HUES64 (cell line): Measurements from ENCODE around the gene MAP3K20.
A peak's percentile ranks its signal among the peaks of the same experiment; 100 is the strongest.
"Not testable (repeated sequence)": the region's sequence is repeated elsewhere in the genome, so short reads cannot be mapped to it uniquely, and the experiment has no call there.

Source experiments
- H3K27ac ChIP-seq: 2 replicates; pipeline ENCODE4 v1.7.0; 2013; ENCODE audit warnings: low read depth, low read length, inconsistent platforms
- H3K27me3 ChIP-seq: 2 replicates; pipeline ENCODE4 v1.6.1; 2013; ENCODE audit warnings: mild to moderate bottlenecking, low read length; ENCODE audit not compliant: insufficient read depth
- H3K36me3 ChIP-seq: 2 replicates; pipeline ENCODE4 v1.6.1; 2013; ENCODE audit warnings: mild to moderate bottlenecking, low read length; ENCODE audit not compliant: insufficient read depth
- H3K4me1 ChIP-seq: 2 replicates; pipeline ENCODE4 v1.6.1; 2013; ENCODE audit warnings: mild to moderate bottlenecking, low read length, moderate library complexity; ENCODE audit not compliant: insufficient read depth
- H3K4me3 ChIP-seq: 2 replicates; pipeline ENCODE4 v1.5.1; 2013; ENCODE audit warnings: mild to moderate bottlenecking, low read length, moderate library complexity
- H3K9ac ChIP-seq: 2 replicates; pipeline ENCODE4 v1.6.1; 2013; ENCODE audit warnings: mild to moderate bottlenecking, low read depth, low read length
- H3K9me3 ChIP-seq: 2 replicates; pipeline ENCODE4 v1.6.1; 2013; ENCODE audit warnings: low read depth, low read length; ENCODE audit not compliant: insufficient read depth
- WGBS: fragments of 150-250, 120-280 bp; methylation state at CpG from one replicate; pipeline ENCODE4 v1.1.7; 2013; ENCODE audit warnings: missing lambda C conversion rate; 5-methylcytosine and 5-hydroxymethylcytosine counted together

Gene MAP3K20

DNA sequence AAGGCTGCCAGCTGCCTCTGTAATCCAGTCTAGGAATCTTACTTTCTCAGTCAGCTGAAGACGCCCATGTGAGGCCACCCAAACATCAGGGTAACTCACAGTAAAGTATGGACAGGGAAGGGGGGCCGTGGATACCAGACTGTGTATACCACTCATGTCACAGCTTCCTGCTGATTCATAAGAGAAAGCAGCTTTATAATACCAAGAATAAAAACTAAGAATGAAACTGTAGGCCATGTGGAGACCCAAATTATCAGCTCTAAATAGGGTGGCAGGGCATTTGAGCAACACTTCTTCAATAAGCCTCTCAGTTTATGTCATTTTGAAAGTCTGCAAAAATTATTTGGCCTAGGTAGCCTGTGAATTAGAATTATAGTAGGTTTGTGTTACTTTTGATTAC lies 164.0 kb downstream of the MAP3K20 start:
- Histone ChIP-seq H3K4me3 (no peak overlapping the region), H3K4me1 (peaks cover 19% of the 10 kb centered on the region), H3K9ac (no peak overlapping the region), H3K36me3 (no peaks in the 10 kb centered on the region), H3K27ac (no peak overlapping the region), H3K27me3 (no peaks in the 10 kb centered on the region), H3K9me3 (peaks cover 3% of the 10 kb centered on the region; the same call in 1 of the 2 replicates)
- 82% methylated on average over 2 of the region's 2 CpGs for WGBS

DNA sequence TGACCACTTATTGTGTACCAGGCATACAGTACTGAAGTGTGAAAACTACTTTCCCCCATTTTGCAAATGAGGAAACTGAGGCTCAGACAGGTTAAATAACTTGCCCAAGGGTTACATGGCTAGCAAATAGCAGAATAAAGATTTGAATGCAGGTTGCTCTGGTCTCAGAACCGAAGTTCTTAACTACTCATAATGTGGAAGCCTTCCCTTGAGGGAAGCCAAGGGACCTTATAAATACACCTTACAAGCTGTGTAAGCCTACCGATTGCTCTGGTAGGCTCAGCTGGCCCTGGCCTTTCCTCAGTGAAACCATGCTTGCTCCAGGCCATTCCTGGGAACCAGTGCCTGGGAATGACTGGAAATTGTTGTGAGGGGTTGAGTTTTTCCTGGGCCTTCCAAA lies 164.4 kb downstream of the MAP3K20 start:
- H3K4me3 ChIP-seq, result no peak overlapping the region
- H3K27ac ChIP-seq, result no peak overlapping the region
- H3K9ac ChIP-seq, result no peak overlapping the region
- peaks cover 23% of the 10 kb centered on the region for H3K4me1 ChIP-seq
- H3K36me3 ChIP-seq, result no peaks in the 10 kb centered on the region
- WGBS, result 93% methylated on average over 2 of the region's 2 CpGs
- 0 out of 2 replicates have a peak, but pooled peaks cover 3% of the 10 kb centered on the region for H3K9me3 ChIP-seq
- no peaks in the 10 kb centered on the region for H3K27me3 ChIP-seq

DNA sequence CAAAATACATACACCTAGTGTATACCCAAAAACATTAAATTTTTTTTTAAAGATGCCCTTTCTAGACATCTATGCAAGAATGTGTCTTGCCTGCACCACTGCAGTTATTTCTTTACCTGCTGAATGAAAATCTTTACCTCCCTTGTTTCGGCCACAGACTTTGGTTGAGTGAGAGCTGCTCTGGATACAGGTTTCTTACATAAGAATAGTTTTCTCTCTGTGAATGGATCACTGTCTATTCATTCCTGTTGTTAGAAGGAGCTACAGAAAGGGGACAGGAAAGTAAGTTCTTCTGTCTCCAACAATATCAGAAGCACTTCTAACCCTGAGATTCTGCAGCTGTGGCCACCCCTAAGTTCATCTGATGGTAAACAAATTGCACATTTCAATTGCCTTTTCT lies 166.0 kb downstream of the MAP3K20 start:
- no peaks in the 10 kb centered on the region for H3K9me3 ChIP-seq
- whole genome bisulfite sequencing, result 80% methylated on average over 1 of the region's 1 CpG

DNA sequence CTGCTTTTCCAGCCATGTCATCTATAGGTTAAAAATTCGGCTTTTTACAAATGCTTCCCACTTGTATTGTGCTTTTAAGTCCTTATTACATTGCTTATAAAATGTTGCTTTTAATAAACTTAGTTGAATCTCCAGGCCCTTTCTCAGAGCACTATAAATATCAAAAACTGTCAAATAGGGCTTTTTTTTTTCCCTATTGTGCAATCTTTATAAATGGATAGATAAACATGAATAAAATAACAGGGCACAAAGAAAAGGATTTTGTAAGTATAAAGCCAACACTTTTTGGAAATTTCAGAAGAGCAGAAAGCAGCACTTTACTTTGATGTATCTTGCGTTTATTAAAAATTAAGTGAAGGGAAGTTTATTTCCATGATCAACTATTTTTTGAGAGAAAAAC lies 171.5 kb downstream of the MAP3K20 start:
- Histone ChIP-seq H3K4me1 (peaks cover 20% of the 10 kb centered on the region), H3K9me3 (no peaks in the 10 kb centered on the region), H3K4me3 (no peak overlapping the region), H3K27me3 (no peaks in the 10 kb centered on the region), H3K27ac (no peak overlapping the region), H3K36me3 (no peaks in the 10 kb centered on the region), H3K9ac (no peak overlapping the region)
- WGBS, result 91% methylated on average over 1 of the region's 2 CpGs

More for the DNA sequence above, 166.0 kb downstream of the MAP3K20 start:
- Histone ChIP-seq H3K27ac (0 out of 2 replicates have a peak overlapping the region, but pooled peaks have one; percentile 20), H3K4me1 (peaks cover 18% of the 10 kb centered on the region), H3K9ac (no peak overlapping the region), H3K4me3 (no peak overlapping the region), H3K27me3 (no peaks in the 10 kb centered on the region), H3K36me3 (no peaks in the 10 kb centered on the region)

DNA sequence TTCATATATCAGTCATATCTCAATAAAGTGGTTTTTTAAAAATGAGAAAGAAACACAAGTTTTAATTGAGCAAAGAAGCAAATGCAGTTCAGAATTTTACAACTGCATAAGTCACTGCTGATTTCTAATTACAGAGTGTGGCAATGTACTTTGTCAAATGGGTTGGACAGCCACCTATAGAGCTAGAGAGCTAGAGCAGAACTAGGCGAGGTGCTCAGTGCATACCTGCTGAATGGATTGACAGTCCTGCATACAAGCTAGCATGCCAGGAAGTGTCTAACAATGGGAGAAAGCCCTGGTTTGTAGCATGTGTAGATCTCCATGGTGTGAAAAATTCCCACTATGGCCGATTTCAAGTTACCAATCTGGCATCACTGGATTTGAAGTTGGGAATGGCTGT lies 172.7 kb downstream of the MAP3K20 start:
- Histone ChIP-seq H3K27me3 (no peaks in the 10 kb centered on the region), H3K9ac (no peak overlapping the region), H3K36me3 (no peaks in the 10 kb centered on the region), H3K9me3 (no peaks in the 10 kb centered on the region), H3K4me1 (peaks cover 26% of the 10 kb centered on the region), H3K27ac (no peak overlapping the region), H3K4me3 (no peak overlapping the region)
- 91% methylated on average over 2 of the region's 2 CpGs for WGBS

DNA sequence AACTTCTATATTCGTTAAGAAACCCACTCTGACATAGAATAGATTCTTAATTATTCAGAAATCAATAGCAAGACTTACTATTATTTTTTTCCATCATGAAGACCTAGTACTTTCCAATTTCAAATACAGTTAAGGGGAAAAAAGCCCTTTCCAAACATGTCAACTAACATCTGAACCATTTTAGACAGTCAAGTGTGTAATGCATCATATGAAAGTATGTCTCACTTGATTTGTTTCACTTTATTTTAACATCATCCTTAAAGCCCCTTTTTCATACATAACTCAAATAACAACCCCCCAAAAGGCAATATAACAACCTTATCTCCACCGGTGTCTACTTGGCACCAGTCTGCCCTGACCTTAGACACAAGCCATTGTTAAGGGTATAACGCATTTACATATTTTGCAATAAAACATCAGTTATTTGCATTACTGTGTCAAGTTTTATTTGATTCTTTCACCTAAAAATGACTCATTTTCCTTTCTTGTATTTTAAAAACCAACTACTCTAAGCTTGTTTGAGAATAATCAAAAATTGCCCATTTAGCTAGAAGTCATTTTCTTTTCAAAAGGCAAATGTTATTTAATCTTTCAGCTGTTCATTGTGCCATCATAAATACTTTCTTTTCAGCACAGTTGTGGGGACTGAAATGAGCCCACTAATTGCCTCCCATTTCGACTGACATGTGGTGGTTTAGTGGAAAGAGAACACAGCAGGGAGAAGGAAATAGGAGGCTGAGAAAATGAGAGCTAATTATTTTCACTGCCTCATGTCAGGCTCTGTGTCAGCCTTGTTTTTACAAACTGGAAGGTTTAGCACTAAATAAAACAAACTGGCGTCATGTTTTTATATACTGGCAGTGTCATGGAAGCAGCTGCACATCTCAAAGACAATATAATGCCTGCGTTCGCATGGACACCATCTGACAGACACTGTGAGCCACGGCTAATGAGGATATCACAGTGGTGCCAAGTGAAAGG lies 174.3 kb downstream of the MAP3K20 start:
- Histone ChIP-seq H3K9ac (no peak overlapping the region), H3K27ac (no peak overlapping the region), H3K9me3 (no peaks in the 10 kb centered on the region), H3K36me3 (no peaks in the 10 kb centered on the region), H3K4me3 (no peak overlapping the region), H3K27me3 (no peaks in the 10 kb centered on the region), H3K4me1 (peaks cover 22% of the 10 kb centered on the region)
- WGBS, result 89% methylated on average over 8 of the region's 8 CpGs

DNA sequence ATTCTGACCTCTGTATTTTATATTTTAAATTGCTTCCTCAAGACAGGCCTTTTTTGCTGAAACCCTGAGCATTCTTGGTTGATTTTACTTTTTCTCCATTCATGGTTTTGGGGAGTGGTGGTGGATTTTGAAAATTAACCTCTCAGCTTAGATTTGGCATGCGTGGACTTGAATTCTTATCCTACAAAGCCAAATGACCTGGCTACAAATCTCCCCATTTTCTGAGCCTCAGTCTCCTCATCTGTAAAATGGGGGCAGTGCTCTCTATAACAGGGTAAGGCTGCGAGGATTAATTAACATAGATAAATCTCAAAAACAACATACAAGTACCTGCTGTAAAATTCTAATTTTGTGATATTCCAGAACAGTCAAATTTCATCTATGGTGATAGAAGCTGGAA lies 175.6 kb downstream of the MAP3K20 start:
- no peaks in the 10 kb centered on the region for H3K9me3 ChIP-seq
- WGBS, result 100% methylated on average over 2 of the region's 2 CpGs

DNA sequence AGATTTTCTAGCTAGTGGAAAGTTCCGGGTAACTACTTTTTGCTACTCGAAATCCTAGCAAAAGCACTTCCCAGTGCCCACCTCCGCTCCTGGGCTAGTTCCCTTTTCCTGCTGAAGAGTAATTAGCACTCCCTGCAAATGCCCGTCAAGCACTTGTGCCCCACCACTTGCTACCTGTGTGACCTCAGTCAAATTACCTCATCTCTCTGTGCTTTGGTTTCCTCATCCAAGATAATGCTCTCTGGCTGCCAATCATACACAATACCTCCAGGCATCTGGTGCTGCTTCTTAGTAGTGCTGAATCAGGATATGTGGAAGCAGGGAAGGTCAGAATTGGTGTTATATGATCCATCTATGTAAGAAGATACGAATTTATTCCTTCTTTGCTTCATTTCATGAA lies 176.9 kb downstream of the MAP3K20 start:
- no peak overlapping the region for H3K4me3 ChIP-seq
- WGBS, result 70% methylated on average over 5 of the region's 5 CpGs
- no peaks in the 10 kb centered on the region for H3K36me3 ChIP-seq

More for the DNA sequence above, 175.6 kb downstream of the MAP3K20 start:
- Histone ChIP-seq H3K27me3 (no peaks in the 10 kb centered on the region), H3K9ac (no peak overlapping the region), H3K4me3 (no peak overlapping the region), H3K4me1 (peaks cover 18% of the 10 kb centered on the region; the same call in 1 of the 2 replicates), H3K27ac (no peak overlapping the region), H3K36me3 (no peaks in the 10 kb centered on the region)

DNA sequence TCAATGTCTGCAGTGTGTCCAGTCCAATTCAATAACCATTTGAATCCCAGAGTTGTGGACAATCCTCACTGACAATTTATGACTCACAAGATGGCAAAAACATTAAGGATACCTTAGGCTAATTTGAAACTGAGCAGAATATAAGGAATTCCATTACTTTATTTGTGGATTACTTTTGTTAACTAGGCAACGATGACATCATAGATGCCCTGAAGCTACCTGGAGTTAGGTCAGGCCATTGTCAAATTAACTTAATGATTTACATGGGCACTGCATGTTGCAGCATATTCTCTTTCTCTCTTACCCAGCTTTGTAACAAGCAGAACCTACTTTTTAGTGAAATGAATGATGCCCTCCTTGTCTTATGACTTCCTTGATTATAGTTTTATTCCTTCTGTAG lies 179.0 kb downstream of the MAP3K20 start:
- no peaks in the 10 kb centered on the region for H3K36me3 ChIP-seq

More for the DNA sequence above, 176.9 kb downstream of the MAP3K20 start:
- no peaks in the 10 kb centered on the region for H3K9me3 ChIP-seq
- H3K4me1 ChIP-seq, result peaks cover 21% of the 10 kb centered on the region
- H3K9ac ChIP-seq, result no peak overlapping the region
- H3K27me3 ChIP-seq, result no peaks in the 10 kb centered on the region
- no peak overlapping the region for H3K27ac ChIP-seq

DNA sequence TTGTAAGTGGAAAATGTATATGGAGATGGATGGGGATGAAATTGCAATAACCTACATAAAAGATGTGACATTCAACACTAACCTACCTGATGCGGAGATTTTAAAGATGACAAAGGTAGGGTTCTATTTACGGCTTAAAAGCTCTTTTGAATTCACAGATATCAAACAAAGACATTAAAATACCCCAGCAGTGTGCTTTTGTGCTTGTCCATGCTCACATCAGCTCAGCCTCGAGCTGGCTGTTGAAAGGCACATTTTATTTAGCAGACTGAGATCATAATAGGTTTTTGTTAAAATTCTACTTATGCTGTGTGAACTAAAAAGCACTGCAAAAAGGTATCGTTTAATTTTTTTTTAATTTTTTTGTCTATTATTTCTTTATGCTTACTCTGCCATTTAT lies 183.1 kb downstream of the MAP3K20 start:
- Histone ChIP-seq H3K4me1 (peaks cover 20% of the 10 kb centered on the region), H3K9me3 (no peaks in the 10 kb centered on the region), H3K36me3 (no peaks in the 10 kb centered on the region), H3K27ac (no peak overlapping the region), H3K9ac (no peak overlapping the region), H3K27me3 (no peaks in the 10 kb centered on the region), H3K4me3 (no peak overlapping the region)
- WGBS, result 76% methylated on average over 3 of the region's 4 CpGs

More for the DNA sequence above, 179.0 kb downstream of the MAP3K20 start:
- Histone ChIP-seq H3K27ac (no peak overlapping the region), H3K9ac (no peak overlapping the region), H3K9me3 (no peaks in the 10 kb centered on the region), H3K4me3 (no peak overlapping the region), H3K27me3 (no peaks in the 10 kb centered on the region), H3K4me1 (peaks cover 38% of the 10 kb centered on the region)
- WGBS, result 89% methylated on average over 1 of the region's 1 CpG

DNA sequence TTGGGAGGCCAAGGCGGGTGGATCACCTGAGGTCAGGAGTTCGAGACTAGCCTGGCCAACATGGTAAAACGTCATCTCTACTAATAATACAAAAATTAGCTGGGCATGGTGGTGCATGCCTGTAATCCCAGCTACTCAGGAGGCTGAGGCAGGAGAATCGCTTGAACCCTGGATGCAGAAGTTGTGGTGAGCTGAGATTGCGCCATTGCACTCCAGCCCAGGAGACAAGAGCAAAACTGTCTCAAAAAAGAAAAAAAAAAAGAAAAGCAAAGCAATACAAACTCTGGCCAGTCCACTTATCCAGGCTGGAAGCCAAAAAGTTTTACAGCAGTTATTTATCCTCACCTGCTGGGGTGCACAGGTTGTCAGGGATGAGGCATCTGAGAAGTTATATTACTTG lies 186.7 kb downstream of the MAP3K20 start:
- H3K36me3 ChIP-seq, H3K9me3 ChIP-seq, H3K27me3 ChIP-seq, H3K4me3 ChIP-seq, H3K27ac ChIP-seq, H3K9ac ChIP-seq: not testable (repeated sequence)
- WGBS, result 95% methylated on average over 5 of the region's 5 CpGs
- H3K4me1 ChIP-seq, result peaks cover 37% of the 10 kb centered on the region
